Measurements from ENCODE around the gene OR52E5.

Gene OR52E5

DNA sequence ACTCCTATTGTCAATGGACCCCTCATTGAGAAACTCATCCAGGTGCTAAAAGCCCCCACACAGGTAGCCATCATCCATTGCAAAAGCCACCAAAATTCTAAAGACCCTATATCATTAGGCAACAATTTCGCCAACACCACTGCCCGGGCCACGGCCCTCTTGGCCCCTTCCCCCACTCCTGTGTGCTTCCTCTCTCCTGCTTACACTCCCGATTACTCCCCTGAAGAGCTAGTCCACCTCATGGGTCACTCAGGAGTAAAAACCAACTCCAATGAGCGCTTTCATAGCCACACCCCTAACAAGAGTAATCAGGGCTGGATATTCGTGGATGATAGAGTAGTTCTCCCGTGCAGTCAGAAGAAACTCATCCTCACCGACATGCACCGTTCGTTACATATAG lies 40.1 kb downstream of the OR52E5 start:
- DNase-seq (ENCODE audit: low read depth) = no peak

DNA sequence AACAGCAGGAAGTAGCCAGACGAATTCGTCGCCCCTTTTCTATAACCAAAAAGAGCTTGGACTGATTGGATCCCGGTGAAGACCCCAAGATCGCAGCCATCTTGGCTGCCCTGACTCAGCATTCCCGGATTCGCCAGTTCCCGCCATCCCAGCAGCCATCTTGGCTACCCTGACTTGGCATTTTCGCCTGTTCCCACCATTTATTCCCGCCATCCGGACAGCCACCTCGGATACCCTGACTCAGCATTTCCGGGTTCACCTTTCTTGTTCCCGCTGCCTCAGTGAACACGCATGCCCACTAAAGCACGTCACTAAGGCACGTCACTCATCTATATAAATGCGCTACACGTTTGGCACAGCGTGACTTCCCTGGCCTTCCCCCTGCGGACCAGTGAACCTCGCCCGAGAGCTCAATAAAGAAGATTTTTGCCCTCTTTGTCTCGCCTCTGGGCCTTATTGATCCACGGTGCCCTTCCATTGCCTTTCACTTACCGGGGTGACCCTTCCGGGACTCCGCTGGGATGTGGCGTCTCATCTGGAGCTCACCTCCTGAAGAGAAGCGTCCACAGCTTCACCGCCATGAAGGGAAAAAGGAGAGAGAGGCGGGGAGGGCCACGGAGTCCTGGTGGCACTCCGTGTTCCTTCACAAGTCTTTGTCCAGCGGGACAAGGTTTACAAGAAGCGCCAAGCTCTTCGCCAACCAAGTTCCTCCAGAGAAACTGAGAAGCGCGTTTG lies 45.0 kb downstream of the OR52E5 start:
- DNase-seq (ENCODE audit: low read depth) = no peak

DNA sequence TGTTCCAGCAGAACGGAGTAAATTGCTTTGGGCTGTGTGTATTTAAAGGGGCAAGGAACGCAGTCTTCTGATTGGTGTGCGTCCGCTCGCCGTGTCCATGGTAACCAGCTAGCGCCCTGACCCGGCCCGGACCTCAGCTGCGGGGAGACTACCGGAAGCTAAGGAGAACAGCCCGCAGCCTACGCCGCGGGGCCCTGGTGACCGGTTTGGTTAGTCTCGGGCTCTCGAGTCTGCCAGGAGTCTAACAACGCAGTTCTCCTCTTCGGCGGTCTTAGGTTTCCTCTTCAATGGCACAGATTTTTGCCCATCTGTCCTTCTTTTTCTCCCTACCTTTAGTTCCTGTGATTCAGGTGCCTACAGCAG lies 45.6 kb downstream of the OR52E5 start:
- DNase-seq (ENCODE audit: low read depth) = no peak

DNA sequence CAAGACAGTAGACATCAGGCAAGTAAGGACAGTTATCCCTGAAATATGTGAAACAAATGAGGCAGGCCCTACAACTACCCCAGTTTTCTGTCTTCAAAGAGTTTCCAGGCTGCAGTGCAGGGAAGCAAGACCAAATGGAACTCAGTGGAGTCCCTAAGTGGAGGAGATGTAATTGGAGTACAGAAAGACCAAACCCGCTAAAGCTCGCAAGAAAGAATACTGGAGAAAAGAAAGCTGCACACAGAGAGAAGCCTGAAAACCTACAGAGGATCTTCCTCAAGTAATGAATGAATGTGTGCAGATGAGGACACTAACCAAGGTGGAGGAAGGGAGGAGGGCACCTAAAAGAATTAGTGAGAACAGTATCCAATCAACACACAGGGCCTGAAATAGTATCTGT lies 47.7 kb downstream of the OR52E5 start:
- DNase-seq (ENCODE audit: low read depth) = no peak

DNA sequence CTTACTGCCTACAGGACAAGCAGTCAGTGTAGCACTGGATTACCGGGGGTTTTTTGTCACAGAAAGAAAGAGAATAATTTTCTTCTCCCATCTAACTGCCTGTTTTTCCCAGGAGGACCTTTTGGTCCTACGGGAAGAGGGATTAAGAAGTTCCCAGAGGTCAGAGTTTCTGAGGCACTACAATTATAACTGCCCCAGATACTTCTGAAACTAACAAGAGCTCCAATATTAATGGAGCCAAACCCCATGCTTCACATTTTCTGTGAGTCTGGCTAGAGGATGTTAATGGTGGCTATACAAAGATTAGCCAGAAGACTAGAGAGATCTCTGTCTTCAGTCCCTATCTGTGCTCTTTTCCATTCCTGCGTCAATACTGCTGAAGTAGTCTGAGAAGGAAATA lies 48.9 kb downstream of the OR52E5 start, which contains the start of gene OR56A3:
Gene OR56A3 (plus strand): TSS at position 301 of the 400 bp plus-strand sequence. CDS start 5,096 bp downstream, outside the sequence.
- no peak for DNase-seq (ENCODE audit: low read depth)

Measured in activated T-helper 1 cell treated with Interleukin-2 at 50 U/mL for 16 hours (primary cell).